GM19193 (cell line): ENCODE results near the gene FOXM1.

Experiments
- POLR2A ChIP-seq: IDR thresholded peaks from 4 replicates; pipeline ENCODE4 v1.6.1; 2011; ENCODE audit not compliant: insufficient read depth, insufficient read length; ENCODE audit errors: extremely low read depth

The FOXM1 gene, protein sequence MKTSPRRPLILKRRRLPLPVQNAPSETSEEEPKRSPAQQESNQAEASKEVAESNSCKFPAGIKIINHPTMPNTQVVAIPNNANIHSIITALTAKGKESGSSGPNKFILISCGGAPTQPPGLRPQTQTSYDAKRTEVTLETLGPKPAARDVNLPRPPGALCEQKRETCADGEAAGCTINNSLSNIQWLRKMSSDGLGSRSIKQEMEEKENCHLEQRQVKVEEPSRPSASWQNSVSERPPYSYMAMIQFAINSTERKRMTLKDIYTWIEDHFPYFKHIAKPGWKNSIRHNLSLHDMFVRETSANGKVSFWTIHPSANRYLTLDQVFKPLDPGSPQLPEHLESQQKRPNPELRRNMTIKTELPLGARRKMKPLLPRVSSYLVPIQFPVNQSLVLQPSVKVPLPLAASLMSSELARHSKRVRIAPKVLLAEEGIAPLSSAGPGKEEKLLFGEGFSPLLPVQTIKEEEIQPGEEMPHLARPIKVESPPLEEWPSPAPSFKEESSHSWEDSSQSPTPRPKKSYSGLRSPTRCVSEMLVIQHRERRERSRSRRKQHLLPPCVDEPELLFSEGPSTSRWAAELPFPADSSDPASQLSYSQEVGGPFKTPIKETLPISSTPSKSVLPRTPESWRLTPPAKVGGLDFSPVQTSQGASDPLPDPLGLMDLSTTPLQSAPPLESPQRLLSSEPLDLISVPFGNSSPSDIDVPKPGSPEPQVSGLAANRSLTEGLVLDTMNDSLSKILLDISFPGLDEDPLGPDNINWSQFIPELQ

DNA sequence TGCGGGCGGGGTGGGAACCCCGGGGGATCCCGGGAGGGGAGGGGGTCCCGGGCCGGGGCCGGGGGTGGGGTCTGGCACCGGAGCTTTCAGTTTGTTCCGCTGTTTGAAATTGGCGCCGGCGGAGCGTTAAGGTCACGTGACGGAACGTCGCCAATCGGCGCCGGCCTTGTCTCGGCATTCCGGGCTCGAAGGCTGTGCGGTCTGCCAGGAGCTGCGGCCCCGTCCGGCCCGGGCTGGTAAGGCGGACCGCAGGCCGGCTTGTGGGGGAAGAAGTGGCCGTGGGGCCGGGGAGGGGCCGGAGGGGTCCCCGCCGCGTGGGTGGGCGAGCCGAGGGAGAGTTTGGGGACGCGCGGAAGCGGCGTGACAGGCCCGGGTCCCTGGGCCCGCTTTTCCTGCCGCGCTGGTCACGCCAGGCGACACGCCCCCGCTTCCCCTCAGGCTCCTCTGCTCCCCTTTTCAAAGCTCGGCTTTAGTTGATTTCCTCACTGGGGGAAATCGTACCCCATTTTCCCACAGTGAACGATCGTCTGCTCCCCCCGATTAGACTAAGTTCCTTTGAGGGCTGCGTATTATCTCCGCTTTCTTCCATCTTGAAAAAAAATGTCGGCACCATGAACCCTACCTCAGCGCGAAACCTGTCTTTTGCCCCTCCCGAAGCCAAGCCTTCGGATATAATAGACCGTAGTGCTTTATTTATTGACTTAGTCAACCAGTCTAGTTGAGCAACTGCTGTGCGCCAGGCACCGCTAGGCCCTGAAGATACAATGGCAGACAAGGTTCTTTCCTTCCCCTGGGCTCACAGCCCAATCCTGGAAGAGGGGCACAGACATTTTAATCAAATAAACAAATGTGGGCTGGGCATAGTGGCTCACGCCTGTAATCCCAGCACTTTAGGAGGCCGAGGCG lies at the start of gene FOXM1, which contains the start of gene RHNO1:
Gene FOXM1 (minus strand): TSS at position 128 of the 906 bp plus-strand sequence. CDS start 2,696 bp downstream, outside the sequence.
Gene RHNO1 (plus strand): TSS at position 177 of the 906 bp plus-strand sequence. CDS start 8,144 bp downstream, outside the sequence.
- peak; percentile 84 for TF ChIP-seq POLR2A

DNA sequence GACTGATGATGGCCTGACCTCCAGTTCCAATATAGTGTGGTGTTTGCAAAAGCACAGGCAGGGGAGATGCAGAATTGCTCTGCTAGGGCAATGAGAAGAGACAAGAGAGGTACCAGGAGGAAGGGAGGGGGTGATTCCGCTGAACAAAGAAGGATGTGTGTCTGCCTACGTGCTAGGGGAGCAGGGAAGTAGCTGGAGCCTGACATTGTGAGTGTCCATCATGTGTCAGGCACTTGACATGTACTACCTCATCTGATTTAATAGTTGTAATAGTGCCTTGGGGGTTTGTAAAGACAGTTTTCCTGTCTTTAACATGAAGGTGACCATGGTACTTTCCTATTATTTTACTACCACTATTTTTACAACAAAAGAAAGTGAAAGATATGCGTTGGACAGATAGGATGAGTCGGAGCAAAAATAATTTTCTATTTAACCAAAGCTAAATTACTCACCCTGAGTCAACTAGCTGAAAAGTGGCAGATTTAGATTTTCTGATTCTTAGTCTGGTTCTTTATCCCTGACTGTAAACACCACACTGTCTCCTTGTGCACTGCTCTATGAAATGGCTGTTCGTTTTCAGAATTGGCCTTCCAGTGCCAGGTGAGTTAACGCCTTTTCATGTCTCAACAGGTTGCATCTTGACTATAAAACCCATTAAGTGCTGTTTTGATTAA lies 48.5 kb upstream of the FOXM1 start:
- TF ChIP-seq POLR2A = no peak

DNA sequence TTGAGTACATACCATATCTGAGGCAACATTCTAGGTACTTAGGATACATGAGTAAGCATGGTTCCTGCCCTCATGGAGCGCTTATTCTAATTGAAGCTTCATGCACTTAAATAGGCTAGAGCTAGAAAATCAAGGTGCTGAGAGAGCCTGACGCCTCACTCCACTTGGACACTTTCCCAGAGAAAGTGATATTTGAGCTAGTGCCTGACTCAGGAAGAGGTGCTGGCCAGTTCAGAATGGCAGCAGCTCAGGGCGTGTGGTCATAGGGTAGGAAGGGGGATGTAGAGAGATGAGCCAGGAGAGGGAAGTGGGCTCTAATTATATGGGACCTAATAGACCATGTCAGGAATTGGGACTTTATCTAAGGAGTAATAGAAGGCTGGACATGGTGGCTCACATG lies 47.0 kb upstream of the FOXM1 start:
- no peak for TF ChIP-seq POLR2A

DNA sequence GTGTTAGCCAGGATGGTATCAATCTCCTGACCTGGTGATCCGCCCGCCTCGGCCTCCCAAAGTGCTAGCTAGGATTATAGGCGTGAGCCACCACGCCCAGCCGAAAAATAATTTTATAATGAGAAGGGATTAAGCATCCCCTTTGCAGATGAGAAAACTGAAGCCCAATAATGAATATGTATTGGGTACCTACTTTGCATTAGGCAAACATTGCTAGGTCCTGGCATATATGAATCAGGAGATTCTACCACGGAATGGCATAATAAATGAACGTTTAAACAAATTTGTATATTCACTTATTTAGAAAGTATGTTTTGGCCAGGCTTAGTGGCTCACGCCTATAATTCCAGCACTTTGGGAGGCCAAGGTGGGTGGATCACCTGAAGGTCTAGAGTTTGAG lies 46.1 kb upstream of the FOXM1 start:
- TF ChIP-seq POLR2A = no peak

DNA sequence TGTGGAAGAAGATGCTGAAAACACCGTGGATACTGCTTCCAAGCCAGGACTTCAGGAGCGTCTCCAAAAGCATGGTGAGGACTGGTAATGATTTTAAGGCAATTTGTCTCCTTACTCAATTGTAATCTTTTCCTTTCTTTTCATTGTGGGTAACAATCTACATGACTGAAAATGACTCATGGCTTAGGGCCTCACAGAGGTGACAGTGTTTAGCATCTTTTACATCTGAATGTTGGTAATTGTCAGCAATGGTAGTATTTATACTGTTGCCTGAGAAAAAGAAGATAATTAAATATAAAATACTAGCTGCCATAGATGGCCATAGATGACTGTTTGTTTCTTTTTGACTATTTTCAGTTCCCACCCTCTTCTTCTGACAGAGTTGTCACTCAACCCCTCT lies 45.4 kb upstream of the FOXM1 start:
- no peak for TF ChIP-seq POLR2A

DNA sequence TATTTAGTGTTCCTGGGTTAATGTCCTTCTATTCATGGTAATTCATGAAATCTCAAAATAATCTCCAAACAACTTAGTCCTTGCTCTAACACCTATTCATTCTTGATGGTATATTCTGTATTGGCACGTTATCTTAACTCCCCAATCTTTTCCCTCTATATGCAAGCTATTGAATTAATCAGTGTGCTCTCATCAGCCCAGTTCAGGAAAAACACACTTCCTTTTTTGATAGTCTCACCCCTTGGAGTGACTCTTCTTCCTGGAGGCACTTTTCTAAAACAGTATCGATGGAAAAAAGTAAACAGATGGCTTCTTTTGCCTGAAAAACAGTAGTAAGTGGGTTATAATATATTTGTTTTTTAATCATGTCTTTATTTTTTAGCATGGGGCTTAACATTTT lies 42.3 kb upstream of the FOXM1 start:
- no peak for TF ChIP-seq POLR2A

DNA sequence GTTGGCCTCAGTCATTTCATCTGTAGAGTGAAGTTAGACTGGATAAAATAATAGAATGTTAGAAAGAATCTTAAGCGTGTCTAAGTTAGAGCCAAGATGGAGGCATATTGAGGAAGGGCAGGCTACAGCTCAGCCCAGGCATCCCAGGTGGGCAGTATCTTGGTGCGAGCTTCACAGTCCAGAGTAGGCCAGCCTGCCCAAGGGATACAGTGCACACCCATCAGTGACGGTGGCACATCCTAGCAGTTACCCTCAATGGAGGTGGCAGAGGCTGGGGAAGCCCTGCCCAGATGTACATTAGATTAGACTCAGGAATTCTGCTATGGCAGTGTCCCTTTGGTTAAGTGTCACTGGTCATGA lies 35.2 kb upstream of the FOXM1 start:
- TF ChIP-seq POLR2A = no peak

DNA sequence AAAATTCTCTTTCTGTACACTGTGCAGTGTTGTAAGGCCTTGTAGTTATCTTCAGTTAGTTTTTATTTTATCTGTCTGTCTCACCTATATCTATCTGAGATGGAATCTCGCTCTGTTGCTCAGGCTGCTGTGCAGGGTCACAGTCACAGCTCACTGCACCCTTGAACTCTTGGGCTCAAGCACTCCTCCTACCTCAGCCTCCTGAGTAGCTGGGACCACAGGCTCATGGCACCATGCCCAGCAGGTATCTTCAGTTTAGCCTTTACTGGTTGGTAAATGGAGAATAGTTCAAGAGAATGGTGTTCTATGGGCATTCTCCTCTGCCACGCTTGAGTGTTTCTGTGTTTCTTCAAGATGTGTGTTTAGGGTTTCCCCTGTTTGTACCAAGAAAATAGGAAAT lies 27.3 kb upstream of the FOXM1 start:
- no peak for TF ChIP-seq POLR2A

DNA sequence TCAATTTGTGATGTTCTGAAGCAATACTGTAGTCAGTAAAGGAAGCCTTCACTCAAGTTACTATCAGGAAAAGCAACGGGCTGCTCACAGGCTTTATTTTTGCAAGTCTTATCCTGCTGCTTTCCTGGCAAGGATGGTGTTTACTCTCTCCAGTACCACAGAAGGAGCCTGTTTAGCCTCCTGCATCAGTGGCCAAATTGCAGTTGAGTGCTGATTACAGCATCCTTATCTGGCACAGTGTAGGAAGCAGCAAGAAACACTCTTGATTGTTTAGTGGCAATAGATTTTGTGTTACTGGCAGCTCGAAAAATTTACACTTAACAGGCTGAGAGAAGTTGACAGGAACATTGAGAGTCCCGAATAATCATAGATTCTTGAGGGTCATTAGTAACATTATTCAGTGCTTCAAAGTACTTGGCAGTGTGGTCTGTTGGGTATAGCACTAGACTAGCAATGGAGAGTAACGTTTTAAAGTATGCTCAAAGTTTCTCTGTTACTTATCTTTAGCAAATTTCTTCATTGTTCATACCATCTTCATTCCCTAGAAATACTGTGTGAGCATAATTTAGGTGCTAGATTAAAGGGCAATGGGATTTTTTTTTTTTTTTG lies 25.4 kb upstream of the FOXM1 start:
- no peak for TF ChIP-seq POLR2A

DNA sequence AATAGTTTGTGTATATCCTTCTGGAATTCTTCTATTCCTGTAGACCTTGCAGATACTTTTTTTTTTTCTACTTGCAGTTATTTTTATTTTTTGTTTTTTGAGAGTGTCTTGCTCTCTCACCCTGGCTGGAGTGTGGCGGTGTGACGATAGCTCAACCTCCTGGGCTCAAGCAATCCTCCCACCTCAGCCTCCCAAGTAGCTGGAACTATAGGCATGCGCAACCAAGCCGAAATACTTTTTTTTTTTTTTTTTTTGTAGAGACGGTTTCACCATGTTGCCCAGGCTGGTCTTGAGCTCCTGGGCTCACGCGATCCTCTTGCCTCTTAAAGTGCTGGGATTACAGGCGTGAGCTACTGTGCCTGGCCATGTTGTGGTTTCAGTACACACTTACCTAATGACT lies 23.7 kb upstream of the FOXM1 start:
- no peak for TF ChIP-seq POLR2A

DNA sequence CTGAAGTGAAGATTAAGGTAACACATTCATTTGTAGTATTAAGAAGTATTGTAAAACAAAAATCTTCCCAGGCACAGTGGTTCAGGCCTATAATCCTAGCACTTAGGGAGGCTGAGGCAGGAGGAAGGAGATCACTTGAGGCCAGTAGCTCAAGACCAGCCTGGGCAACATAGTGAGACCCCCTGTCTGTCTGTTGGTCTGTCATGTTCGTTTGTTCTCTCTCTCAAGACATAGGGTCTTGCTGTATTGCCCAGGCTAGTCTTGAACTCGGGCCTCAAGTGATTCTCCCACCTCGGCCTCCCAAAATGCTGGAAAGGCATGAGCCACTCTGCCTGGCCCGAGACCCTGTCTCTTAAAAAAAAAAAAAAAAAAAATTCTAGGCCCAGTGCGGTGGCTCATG lies 20.4 kb upstream of the FOXM1 start:
- TF ChIP-seq POLR2A = no peak

DNA sequence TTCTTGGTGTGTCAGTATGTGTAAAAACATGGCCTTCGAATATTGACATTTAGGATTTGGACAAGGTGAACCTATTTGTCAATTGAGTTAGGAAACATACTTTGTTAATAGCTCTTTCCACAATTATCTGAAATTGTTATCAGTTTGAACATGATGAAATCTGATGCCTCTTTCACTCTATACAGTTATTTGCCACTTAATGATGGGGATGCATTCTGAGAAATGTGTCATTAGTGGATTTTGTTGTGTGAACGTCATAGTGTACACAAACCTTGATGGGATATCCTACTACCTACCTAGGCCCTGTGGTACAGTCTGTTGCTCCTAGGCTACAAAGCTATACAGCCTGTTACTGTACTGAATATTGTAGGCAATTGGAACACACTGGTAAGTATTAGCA lies 18.5 kb upstream of the FOXM1 start:
- no peak for TF ChIP-seq POLR2A

DNA sequence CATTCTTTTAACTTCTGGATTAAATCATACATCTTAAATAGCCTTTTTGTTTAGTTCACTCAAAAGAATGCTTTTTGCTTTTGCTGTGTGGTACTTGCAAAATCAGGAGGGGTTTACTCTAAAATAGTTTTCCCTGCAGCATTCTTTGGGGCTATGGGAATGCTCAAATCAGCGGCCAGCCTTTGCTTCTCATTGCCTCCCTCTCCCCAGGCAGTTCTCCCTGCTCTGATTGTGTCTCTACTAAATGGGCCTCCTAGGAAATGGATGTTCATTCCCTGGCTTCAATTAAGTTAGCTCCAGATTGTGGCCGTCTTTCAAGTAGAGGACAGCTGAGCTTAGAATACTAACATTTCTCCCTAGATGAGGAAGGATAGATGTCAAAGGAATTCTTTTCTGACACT lies 18.1 kb upstream of the FOXM1 start:
- TF ChIP-seq POLR2A = no peak

DNA sequence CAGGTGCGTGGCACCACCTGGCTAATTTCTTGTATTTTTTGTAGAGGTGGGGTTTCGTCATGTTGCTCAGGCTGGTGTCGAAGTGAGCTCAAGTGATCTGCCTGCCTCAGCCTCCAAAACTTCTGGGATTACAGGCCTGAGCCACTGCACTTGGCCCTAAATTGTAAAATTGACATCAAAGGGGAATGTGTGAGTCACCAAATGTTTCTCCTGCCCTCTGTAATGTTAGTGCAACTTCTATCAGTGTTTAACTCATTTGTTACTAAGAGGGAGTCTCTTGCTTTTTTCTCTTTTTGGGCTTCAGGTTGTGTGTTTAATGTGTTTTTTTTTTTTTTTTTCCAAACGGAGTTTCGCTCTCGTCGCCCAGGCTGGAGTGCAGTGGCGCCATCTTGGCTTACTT lies 16.0 kb upstream of the FOXM1 start:
- TF ChIP-seq POLR2A = no peak
